GM13977 (cell line): ENCODE measurements around the gene SMYD3.

ENCODE experiments used
- DNase-seq: peaks from one replicate; pipeline ENCODE4 v3.0.0; 2012; ENCODE audit warnings: low spot score
- CTCF ChIP-seq: IDR thresholded peaks from 2 replicates; pipeline ENCODE4 v1.5.1; 2012; ENCODE audit warnings: mild to moderate bottlenecking, control low read depth; ENCODE audit not compliant: insufficient read depth; ENCODE audit errors: extremely low read depth, missing control alignments
- in situ Hi-C: fragments of 300-500 bp; cut with MboI; formaldehyde crosslinking; loops from one replicate; pipeline ENCODE4 v1.12.0; 2022; ENCODE audit warnings: low sequenced_read_pairs, low pct_unique_long_range_greater_than_20kb, mixed read lengths, inconsistent platforms; ENCODE audit not compliant: unreplicated experiment

The SMYD3 gene

GRCh38 chr1:246068619-246069509, 438.2 kb downstream of the SMYD3 start:
- TF ChIP-seq CTCF: no peak
- no peak for DNase-seq
- in situ Hi-C loops: no loop called here

GRCh38 chr1:246068217-246068512, 438.9 kb downstream of the SMYD3 start:
- in situ Hi-C loops: no loop called here
- DNase-seq: no peak
- no peak for TF ChIP-seq CTCF

GRCh38 chr1:246067432-246068216, 439.5 kb downstream of the SMYD3 start:
- peak; percentile 18 for DNase-seq
- in situ Hi-C loops: no loop called here
- no peak for TF ChIP-seq CTCF

- TF ChIP-seq CTCF: no peak
- DNase-seq: no peak
- in situ Hi-C loops: no loop called here
Measured at GRCh38 chr1:246066573-246066972, 440.5 kb downstream of the SMYD3 start.

- DNase-seq: no peak
- in situ Hi-C loops: no loop called here
- no peak for TF ChIP-seq CTCF
Measured at GRCh38 chr1:246065592-246065991, 441.5 kb downstream of the SMYD3 start.

GRCh38 chr1:246064891-246065290, 442.2 kb downstream of the SMYD3 start:
- no peak for TF ChIP-seq CTCF
- in situ Hi-C loops: no loop called here
- no peak for DNase-seq
